ENCODE results near the gene TCEANC2. TPM values are rescaled to one million over a fixed set of nuclear protein-coding genes. Genes with fewer than 3 reads are reported as not detected.

TCEANC2 gene
- total and polyA plus RNA-seq, 4 donors, result 0.89 to 2.1 (median 1.7) TPM

DNA sequence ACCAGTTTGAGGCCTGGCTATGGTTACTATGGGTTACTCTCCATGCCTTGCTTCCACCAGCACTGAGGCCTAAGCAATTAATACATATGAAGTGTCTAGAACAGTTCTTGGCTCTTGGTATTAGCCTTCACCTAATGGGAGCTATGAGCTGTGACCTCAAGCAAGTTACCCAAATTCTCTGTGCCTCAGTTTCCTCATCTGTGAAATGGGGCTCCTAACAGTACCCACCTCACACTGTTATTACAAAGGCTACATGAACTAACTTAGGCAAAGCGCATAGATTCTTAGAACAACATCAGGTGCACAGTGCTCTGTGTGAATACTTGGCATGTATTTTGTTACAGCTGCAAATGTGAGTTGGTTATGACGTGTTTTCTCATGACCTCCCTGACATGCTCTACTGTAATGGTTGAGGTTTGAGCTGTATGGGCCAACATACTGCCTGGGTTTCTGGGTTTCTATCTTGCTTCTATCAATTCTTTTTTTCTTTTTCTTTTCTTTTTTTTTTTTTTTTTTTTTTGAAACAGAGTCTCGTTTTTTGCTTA is 72.9 kb downstream of the TCEANC2 start:
- H3K4me1 ChIP-seq (ENCODE audit: control insufficient read depth in 4 of 4, insufficient read depth in 4 of 4, low read length in 3 of 4), result peaks cover under 1 to 7% (median 3%) of the 10 kb centered on the region in 4 donors
- 93% methylated on average over 3 of the region's 3 CpGs for WGBS
- no peaks in the 10 kb centered on the region for H3K27me3 ChIP-seq (ENCODE audit: control insufficient read depth in 4 of 4, insufficient read depth in 4 of 4, low read length in 3 of 4)
- H3K9ac ChIP-seq (ENCODE audit: low read depth in 1 of 2, low read length in 2 of 2), result no peak overlapping the region
- DNase-seq (ENCODE audit: low spot score), result no peak
- H3K4me3 ChIP-seq (ENCODE audit: low read depth in 1 of 3, low read length in 3 of 3), result no peak overlapping the region
- TF ChIP-seq RAD21 (IDR thresholded peaks at IDR 0.05) (no peak), GABPA (IDR thresholded peaks at IDR 0.05 in 1 of 2, conservative IDR thresholded peaks at IDR 0.05 in 1 of 2) (no peak), HNF4G (IDR thresholded peaks at IDR 0.05) (no peak), NR2F2 (IDR thresholded peaks at IDR 0.05) (no peak), ATF3 (IDR thresholded peaks at IDR 0.05) (no peak), REST (IDR thresholded peaks at IDR 0.05) (no peak)
- H3K36me3 ChIP-seq (ENCODE audit: control insufficient read depth in 4 of 4, insufficient read depth in 3 of 4, low read depth in 1 of 4, low read length in 3 of 4), result no peaks in the 10 kb centered on the region
- H3K9me3 ChIP-seq (ENCODE audit: control insufficient read depth in 4 of 4, low read length in 3 of 4), result no peaks in the 10 kb centered on the region
- peak overlapping the region in 1 of 2 donors; percentile 31 for H3K27ac ChIP-seq (ENCODE audit: low read depth in 1 of 2, low read length in 2 of 2)

DNA sequence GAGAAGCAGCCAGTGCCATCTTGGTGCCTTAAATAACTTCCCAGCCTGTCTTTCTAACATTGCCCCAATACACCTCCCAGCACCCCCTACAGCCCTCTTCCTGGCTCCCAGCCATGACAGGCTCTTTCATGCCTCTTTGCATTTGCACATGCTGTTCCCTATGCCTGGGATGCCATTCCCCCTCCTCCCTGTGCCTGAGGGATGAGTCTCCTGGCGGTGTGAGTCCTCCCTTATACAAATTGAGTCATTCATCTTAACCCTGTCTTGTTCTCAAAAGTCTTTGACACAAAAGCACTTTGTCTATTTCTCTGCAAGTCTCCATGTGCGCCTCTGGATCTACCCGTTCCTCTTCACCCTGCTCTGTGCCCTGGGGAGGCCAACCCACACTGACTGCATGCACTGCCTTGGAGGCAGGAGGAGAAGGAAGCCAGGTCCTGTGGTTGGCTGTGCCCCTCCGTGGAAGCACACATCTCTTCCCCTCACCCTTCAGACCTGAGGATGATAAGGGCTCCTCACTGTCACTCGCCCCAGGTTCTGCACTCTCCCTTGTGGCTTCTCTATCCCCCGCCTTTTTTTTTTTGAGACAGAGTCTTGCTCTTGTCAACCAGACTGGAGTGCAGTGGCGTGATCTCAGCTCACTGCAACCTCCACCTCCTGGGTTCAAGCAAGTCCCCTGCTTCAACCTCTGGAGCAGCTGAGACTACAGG is 74.3 kb downstream of the TCEANC2 start:
- H3K27me3 ChIP-seq (ENCODE audit: control insufficient read depth in 4 of 4, insufficient read depth in 4 of 4, low read length in 3 of 4), result no peaks in the 10 kb centered on the region
- no peak for DNase-seq (ENCODE audit: low spot score)
- H3K9ac ChIP-seq (ENCODE audit: low read depth in 1 of 2, low read length in 2 of 2), result no peak overlapping the region
- no peak for TF ChIP-seq HNF4A (conservative IDR thresholded peaks at IDR 0.05)
- TF ChIP-seq MAX (IDR thresholded peaks at IDR 0.05), result no peak
- TF ChIP-seq, protein P1, sequence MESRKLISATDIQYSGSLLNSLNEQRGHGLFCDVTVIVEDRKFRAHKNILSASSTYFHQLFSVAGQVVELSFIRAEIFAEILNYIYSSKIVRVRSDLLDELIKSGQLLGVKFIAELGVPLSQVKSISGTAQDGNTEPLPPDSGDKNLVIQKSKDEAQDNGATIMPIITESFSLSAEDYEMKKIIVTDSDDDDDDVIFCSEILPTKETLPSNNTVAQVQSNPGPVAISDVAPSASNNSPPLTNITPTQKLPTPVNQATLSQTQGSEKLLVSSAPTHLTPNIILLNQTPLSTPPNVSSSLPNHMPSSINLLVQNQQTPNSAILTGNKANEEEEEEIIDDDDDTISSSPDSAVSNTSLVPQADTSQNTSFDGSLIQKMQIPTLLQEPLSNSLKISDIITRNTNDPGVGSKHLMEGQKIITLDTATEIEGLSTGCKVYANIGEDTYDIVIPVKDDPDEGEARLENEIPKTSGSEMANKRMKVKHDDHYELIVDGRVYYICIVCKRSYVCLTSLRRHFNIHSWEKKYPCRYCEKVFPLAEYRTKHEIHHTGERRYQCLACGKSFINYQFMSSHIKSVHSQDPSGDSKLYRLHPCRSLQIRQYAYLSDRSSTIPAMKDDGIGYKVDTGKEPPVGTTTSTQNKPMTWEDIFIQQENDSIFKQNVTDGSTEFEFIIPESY (IDR thresholded peaks at IDR 0.05), result no peak
- TF ChIP-seq HNF4G (IDR thresholded peaks at IDR 0.05), result no peak
- no peak for TF ChIP-seq CTCF (IDR thresholded peaks at IDR 0.05; ENCODE audit: low read depth, low read length, missing input control)
- TF ChIP-seq FOXA2 (IDR thresholded peaks at IDR 0.05), result no peak
- no peak for TF ChIP-seq REST (IDR thresholded peaks at IDR 0.05)
- TF ChIP-seq TAF1 (conservative IDR thresholded peaks at IDR 0.05), result no peak
- TF ChIP-seq GABPA (IDR thresholded peaks at IDR 0.05 in 1 of 2, conservative IDR thresholded peaks at IDR 0.05 in 1 of 2), result no peak
- TF ChIP-seq EGR1 (IDR thresholded peaks at IDR 0.05; ENCODE audit: low read depth in 2 of 2), result no peak
- no peak for TF ChIP-seq SP1 (IDR thresholded peaks at IDR 0.05)
- no peak for TF ChIP-seq ATF3 (IDR thresholded peaks at IDR 0.05)
- no peak for TF ChIP-seq NR2F2 (IDR thresholded peaks at IDR 0.05)
- TF ChIP-seq JUND (IDR thresholded peaks at IDR 0.05), result no peak
- no peak for TF ChIP-seq FOXA1 (IDR thresholded peaks at IDR 0.05)
- TF ChIP-seq RXRA (IDR thresholded peaks at IDR 0.05), result no peak
- no peak for TF ChIP-seq YY1 (IDR thresholded peaks at IDR 0.05)
- no peak for TF ChIP-seq RAD21 (IDR thresholded peaks at IDR 0.05)
- no peaks in the 10 kb centered on the region for H3K36me3 ChIP-seq (ENCODE audit: control insufficient read depth in 4 of 4, insufficient read depth in 3 of 4, low read depth in 1 of 4, low read length in 3 of 4)
- peaks cover 0 to 3% (median 1%) of the 10 kb centered on the region in 4 donors for H3K4me1 ChIP-seq (ENCODE audit: control insufficient read depth in 4 of 4, insufficient read depth in 4 of 4, low read length in 3 of 4)
- H3K27ac ChIP-seq (ENCODE audit: low read depth in 1 of 2, low read length in 2 of 2), result no peak overlapping the region
- WGBS, result 93% methylated on average over 7 of the region's 7 CpGs
- H3K9me3 ChIP-seq (ENCODE audit: control insufficient read depth in 4 of 4, low read length in 3 of 4), result no peaks in the 10 kb centered on the region
- no peak overlapping the region for H3K4me3 ChIP-seq (ENCODE audit: low read depth in 1 of 3, low read length in 3 of 3)
